Measurements from ENCODE around the gene SLC9A9. TPM values are rescaled to one million over a fixed set of nuclear protein-coding genes. Genes with fewer than 3 reads are reported as not detected.

SLC9A9 gene
- total RNA-seq, 1 donor: 3.5 TPM

DNA sequence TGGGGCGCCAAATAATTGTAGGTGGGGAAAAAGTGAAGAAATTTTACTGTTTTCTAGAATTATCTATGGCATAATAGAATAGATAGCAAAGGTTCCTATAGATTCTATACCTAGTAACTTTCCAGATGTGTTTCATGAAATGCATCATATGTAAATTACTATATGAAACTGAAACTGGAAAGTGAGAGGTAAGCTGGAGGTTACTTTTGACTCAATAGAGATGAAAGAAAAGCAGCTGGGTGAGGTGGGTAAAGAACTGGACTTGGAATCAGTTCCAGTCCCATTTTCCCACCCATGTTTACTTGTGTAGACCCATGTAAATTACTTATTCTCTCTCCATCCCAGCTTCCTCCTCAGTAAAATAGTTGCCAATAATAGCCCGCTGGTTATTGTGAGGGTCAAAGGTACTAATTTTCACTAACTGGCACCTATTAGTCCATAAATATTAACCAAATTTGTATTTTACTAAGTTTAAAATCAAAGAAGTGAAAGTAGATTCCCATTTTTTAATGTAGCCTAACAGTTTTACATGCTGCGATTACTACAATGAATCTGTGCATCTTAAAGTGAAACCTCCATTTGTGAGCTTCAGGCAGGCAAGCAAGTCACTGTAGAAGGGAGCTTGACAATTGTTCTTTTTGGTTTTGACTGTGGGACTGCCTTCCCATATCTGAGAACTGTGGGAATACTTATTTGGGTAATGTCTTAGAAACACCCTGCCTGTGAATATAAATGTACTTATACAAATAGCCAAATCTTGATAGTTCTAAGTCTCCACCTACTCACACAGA is 312.1 kb downstream of the SLC9A9 start:
- H3K4me3 ChIP-seq (ENCODE audit: low read depth, low read length): no peak overlapping the region
- TF ChIP-seq, protein P1, sequence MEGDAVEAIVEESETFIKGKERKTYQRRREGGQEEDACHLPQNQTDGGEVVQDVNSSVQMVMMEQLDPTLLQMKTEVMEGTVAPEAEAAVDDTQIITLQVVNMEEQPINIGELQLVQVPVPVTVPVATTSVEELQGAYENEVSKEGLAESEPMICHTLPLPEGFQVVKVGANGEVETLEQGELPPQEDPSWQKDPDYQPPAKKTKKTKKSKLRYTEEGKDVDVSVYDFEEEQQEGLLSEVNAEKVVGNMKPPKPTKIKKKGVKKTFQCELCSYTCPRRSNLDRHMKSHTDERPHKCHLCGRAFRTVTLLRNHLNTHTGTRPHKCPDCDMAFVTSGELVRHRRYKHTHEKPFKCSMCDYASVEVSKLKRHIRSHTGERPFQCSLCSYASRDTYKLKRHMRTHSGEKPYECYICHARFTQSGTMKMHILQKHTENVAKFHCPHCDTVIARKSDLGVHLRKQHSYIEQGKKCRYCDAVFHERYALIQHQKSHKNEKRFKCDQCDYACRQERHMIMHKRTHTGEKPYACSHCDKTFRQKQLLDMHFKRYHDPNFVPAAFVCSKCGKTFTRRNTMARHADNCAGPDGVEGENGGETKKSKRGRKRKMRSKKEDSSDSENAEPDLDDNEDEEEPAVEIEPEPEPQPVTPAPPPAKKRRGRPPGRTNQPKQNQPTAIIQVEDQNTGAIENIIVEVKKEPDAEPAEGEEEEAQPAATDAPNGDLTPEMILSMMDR (IDR thresholded peaks at IDR 0.05; ENCODE audit: insufficient read depth, low read depth, low read length): no peak
- DNase-seq (ENCODE audit: low read depth): no peak

DNA sequence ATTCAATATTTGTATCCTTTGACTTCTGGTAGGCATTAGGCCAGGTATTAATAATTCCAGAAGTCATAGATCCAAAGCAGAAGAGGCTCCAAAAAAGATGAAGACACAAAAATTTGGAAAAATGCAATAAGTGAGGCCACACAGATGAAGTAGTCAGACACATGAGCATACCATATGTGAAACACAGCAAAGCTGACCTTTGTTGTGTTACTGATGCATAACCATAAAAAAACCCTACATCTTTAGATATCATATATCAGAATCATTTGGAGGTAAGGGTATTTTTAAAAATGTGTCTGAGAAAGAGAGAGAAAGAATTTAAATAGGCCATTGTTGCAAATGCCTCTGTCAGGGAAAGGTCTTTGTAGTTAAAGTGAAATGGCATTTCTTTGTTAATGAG is 314.9 kb downstream of the SLC9A9 start:
- H3K4me3 ChIP-seq (ENCODE audit: low read depth, low read length): no peak overlapping the region
- TF ChIP-seq, protein P1 (IDR thresholded peaks at IDR 0.05; ENCODE audit: insufficient read depth, low read depth, low read length): no peak
- DNase-seq (ENCODE audit: low read depth): no peak

DNA sequence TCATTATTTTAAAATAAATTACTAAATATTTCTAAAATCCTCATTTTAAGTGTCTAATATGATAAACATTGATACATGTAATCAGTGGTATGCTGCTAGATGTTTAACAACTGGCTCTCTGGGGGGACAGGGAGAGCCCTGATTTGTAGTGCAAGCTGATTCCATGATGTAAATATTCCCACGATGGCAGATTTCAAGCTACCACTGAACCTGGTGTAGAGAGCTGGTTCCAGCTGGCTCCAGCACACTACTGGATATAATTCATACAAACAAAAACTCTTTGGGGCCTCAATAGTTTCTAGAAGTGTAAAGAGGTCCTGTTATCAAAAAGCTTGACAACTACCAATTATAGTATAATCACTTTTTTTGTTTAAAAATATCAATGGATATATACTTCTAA is 316.2 kb downstream of the SLC9A9 start:
- DNase-seq (ENCODE audit: low read depth): no peak
- no peak overlapping the region for H3K4me3 ChIP-seq (ENCODE audit: low read depth, low read length)
- TF ChIP-seq, protein P1 (IDR thresholded peaks at IDR 0.05; ENCODE audit: insufficient read depth, low read depth, low read length): no peak

DNA sequence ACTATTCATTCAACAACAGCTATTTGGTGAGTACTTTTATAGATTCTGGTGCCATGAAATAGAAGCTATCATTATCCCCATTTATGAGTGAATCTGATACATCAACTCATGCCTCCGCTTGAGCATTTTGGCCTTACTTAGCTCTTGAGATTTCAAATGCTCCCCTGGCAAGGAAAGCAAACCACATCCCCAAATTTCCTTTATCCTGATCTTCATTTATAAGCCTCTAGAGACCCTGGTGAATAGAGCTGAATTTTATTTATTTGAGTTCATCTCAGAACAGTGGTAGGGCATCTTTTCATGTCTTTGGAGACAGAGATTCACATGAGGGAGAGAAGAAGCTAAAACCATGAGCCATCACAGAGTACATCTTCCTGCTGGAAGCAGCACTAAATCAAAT is 317.2 kb downstream of the SLC9A9 start:
- TF ChIP-seq, protein P1 (IDR thresholded peaks at IDR 0.05; ENCODE audit: insufficient read depth, low read depth, low read length): no peak
- H3K4me3 ChIP-seq (ENCODE audit: low read depth, low read length): no peak overlapping the region
- no peak for DNase-seq (ENCODE audit: low read depth)

DNA sequence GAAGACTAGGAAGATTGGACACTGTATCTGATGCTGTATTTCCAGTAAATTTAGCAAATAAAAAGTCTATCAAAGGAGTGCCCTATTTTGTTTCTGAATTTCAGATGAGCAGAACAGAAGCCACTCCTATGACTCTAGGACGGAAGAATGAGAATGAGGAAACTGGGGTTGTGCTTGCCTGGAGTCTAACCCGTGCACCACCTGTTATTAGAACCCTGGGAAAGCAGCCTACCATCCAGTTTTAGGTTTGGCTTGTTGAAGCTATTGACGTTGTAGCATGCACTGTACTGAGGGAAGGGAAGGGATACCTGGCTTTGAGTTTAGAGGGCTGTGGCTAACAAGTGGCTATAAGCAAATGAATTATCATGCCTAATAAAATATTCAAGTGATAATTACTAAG is 318.5 kb downstream of the SLC9A9 start:
- TF ChIP-seq, protein P1 (IDR thresholded peaks at IDR 0.05; ENCODE audit: insufficient read depth, low read depth, low read length): no peak
- no peak for DNase-seq (ENCODE audit: low read depth)
- no peak overlapping the region for H3K4me3 ChIP-seq (ENCODE audit: low read depth, low read length)

DNA sequence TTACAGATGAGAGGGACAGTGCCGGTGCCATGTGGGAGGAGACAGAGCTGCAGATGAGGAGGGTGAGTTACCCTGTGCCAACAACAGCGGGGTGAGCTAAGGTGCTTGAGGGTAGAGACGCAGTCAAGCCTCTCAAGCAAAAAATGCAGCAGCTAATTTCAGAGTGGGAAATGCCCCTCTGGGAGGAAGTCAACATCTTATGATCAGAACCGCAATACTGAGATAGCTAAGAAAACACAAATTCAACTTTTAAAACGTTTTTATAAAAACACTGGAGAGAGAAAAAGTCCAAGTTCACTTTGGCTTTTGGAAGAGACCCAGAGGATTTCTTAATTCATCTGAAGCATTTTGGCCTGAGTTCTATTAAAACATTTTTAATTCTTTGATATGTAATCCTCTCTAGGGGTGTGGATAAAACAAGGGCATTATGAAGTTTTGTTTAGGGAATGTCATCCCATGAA is 319.2 kb downstream of the SLC9A9 start:
- no peak for DNase-seq (ENCODE audit: low read depth)
- no peak overlapping the region for H3K4me3 ChIP-seq (ENCODE audit: low read depth, low read length)
- TF ChIP-seq, protein P1 (IDR thresholded peaks at IDR 0.05; ENCODE audit: insufficient read depth, low read depth, low read length): no peak
